NCI-H1930 (cell line): Measurements from ENCODE around the gene UBAP1L.
"Not testable (repeated sequence)": the region's sequence is repeated elsewhere in the genome, so short reads cannot be mapped to it uniquely, and the experiment has no call there.

Experiments used
- DNase-seq, 2 experiments: peaks; one replicate each; lab custom pipeline; 2025; lab: John Stamatoyannopoulos, UW

Gene UBAP1L

GRCh38 chr15:65044724-65045481 lies 70.1 kb downstream of the UBAP1L start, which contains the start of gene SLC51B:
Gene SLC51B (plus strand): TSS chr15:65045387. CDS start chr15:65050005, 4,618 bp downstream.
- DNase-seq, result no peak

- not testable (repeated sequence) for DNase-seq
Observed at GRCh38 chr15:65044218-65044617, 70.8 kb downstream of the UBAP1L start.

GRCh38 chr15:65042776-65043327 lies 72.1 kb downstream of the UBAP1L start:
- DNase-seq, result no peak
